ENCODE data around the gene KLF17.
A peak's percentile ranks its signal among the peaks of the same experiment; 100 is the strongest.

Gene KLF17

GRCh38 chr1:44154049-44154448, 35.4 kb downstream of the KLF17 start:
- DNase-seq, result no peak

- no peak for DNase-seq
Observed at GRCh38 chr1:44157903-44158302, 39.3 kb downstream of the KLF17 start.

- no peak for DNase-seq
Observed at GRCh38 chr1:44158871-44159270, 40.2 kb downstream of the KLF17 start.

GRCh38 chr1:44161546-44161945, 42.9 kb downstream of the KLF17 start:
- DNase-seq, result no peak

- no peak for DNase-seq
Observed at GRCh38 chr1:44168520-44169098, 50.0 kb downstream of the KLF17 start.

- no peak for DNase-seq
Observed at GRCh38 chr1:44170281-44170823, 51.7 kb downstream of the KLF17 start.

- DNase-seq, result peak; percentile 7
Observed at GRCh38 chr1:44174630-44175029, 56.0 kb downstream of the KLF17 start.
